ENCODE data around the gene LSM2. TPM values are rescaled to one million over a fixed set of nuclear protein-coding genes. Genes with fewer than 3 reads are reported as not detected.

The LSM2 gene
- total and polyA plus RNA-seq, 9 of the 15 experiments (the other 6 are each of a cell fraction or from before 2014, with no cell fraction given), result 154 to 407 (median 223) TPM

- POLR2A ChIA-PET, result interaction anchor here (0.6 to 6.6 kb wide), 12 partner anchors 8 to 161 kb away, joined by 3 to 85 read pairs (median 7); partner anchors contain the start of genes CLIC1, DDAH2 and MSH5
- FAIRE-seq, result no peak
- TF ChIP-seq ZC3H4 (CRISPR knock-in tag; IDR thresholded peaks at IDR 0.05; ENCODE audit: borderline replicate concordance) (peak; percentile 38; the same call in 1 of the 2 replicates), OTX1 (CRISPR knock-in tag; IDR thresholded peaks at IDR 0.05) (0 out of 2 replicates have a peak, but pooled peaks have one; percentile 36), IRF2 (CRISPR knock-in tag; IDR thresholded peaks at IDR 0.05) (0 out of 2 replicates have a peak, but pooled peaks have one; percentile 12), KDM1A (IDR thresholded peaks at IDR 0.05) (no peak), KHSRP (IDR thresholded peaks at IDR 0.05) (no peak), POLR2B (IDR thresholded peaks at IDR 0.05; ENCODE audit: low read depth, partially characterized antibody) (peak; percentile 35)
- TF ChIP-seq, protein P1, sequence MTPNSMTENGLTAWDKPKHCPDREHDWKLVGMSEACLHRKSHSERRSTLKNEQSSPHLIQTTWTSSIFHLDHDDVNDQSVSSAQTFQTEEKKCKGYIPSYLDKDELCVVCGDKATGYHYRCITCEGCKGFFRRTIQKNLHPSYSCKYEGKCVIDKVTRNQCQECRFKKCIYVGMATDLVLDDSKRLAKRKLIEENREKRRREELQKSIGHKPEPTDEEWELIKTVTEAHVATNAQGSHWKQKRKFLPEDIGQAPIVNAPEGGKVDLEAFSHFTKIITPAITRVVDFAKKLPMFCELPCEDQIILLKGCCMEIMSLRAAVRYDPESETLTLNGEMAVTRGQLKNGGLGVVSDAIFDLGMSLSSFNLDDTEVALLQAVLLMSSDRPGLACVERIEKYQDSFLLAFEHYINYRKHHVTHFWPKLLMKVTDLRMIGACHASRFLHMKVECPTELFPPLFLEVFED (CRISPR knock-in tag; conservative IDR thresholded peaks at IDR 0.05), result peak; percentile 78; the same call in 1 of the 2 replicates
- TF ChIP-seq, protein P2, sequence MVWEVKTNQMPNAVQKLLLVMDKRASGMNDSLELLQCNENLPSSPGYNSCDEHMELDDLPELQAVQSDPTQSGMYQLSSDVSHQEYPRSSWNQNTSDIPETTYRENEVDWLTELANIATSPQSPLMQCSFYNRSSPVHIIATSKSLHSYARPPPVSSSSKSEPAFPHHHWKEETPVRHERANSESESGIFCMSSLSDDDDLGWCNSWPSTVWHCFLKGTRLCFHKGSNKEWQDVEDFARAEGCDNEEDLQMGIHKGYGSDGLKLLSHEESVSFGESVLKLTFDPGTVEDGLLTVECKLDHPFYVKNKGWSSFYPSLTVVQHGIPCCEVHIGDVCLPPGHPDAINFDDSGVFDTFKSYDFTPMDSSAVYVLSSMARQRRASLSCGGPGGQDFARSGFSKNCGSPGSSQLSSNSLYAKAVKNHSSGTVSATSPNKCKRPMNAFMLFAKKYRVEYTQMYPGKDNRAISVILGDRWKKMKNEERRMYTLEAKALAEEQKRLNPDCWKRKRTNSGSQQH (CRISPR knock-in tag; IDR thresholded peaks at IDR 0.05), result peak; percentile 68; the same call in 1 of the 2 replicates
- TF ChIP-seq, protein P3, sequence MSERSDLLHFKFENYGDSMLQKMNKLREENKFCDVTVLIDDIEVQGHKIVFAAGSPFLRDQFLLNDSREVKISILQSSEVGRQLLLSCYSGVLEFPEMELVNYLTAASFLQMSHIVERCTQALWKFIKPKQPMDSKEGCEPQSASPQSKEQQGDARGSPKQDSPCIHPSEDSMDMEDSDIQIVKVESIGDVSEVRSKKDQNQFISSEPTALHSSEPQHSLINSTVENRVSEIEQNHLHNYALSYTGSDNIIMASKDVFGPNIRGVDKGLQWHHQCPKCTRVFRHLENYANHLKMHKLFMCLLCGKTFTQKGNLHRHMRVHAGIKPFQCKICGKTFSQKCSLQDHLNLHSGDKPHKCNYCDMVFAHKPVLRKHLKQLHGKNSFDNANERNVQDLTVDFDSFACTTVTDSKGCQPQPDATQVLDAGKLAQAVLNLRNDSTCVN (CRISPR knock-in tag; IDR thresholded peaks at IDR 0.05), result 0 out of 2 replicates have a peak, but pooled peaks have one; percentile 77
These were observed 48.5 kb downstream of the LSM2 start for GRCh38 chr6:31758281-31758680.

More at GRCh38 chr6:31758281-31758680, 48.5 kb downstream of the LSM2 start:
- H3K36me3 ChIP-seq (ENCODE audit: control insufficient read depth, insufficient read depth, low read length), result peaks cover 52% of the 10 kb centered on the region
- DNase-seq (ENCODE audit: extremely low read depth in 1 of 4, low spot score in 3 of 4) (no peak), ATAC-seq (no peak)
- no TSS peak for BruUV-seq (replicated peaks)
- WGBS (ENCODE audit: insufficient coverage, low coverage, missing lambda C conversion rate), result 63% methylated on average over 2 of the region's 2 CpGs
- H3K79me2 ChIP-seq (ENCODE audit: control insufficient read depth, insufficient read depth, low read length), result no peaks in the 10 kb centered on the region
- H3K27ac ChIP-seq (ENCODE audit: extremely low read depth, low read depth, low read length), result no peak overlapping the region
- in situ Hi-C loops (cut with MboI) (no loop called here), intact Hi-C loops (cut with micrococcal nuclease) (no loop called here)
- no peaks in the 10 kb centered on the region for H4K20me1 ChIP-seq (replicated peaks; ENCODE audit: control insufficient read depth, insufficient read depth, low read length)
- H2AFZ ChIP-seq (ENCODE audit: low read depth, low read length), result no peak overlapping the region
- CTCF ChIA-PET (ENCODE audit: low intra/inter-chr PET ratio), result no interaction called here
- H3K4me1 ChIP-seq (replicated peaks in 1 of 2; ENCODE audit: control insufficient read depth in 2 of 2, insufficient read depth in 2 of 2, low read length in 2 of 2), result peaks cover 0 to 4% of the 10 kb centered on the region in 2 experiments; a peak in 2 of 5 replicates
- no peak overlapping the region for H3K4me2 ChIP-seq (ENCODE audit: insufficient read depth, low read length)
- H3K9ac ChIP-seq (ENCODE audit: insufficient read depth in 1 of 2, low read depth in 2 of 2, low read length in 2 of 2), result peak overlapping the region in 1 of 2 experiments; percentile 69; a peak in 2 of 4 replicates
- H3K9me1 ChIP-seq (ENCODE audit: control insufficient read depth, insufficient read depth, low read length), result no peaks in the 10 kb centered on the region
- no peaks in the 10 kb centered on the region for H3K27me3 ChIP-seq (ENCODE audit: control insufficient read depth in 2 of 2, insufficient read depth in 2 of 2, low read length in 2 of 2)
- no peaks in the 10 kb centered on the region for H3K9me3 ChIP-seq (replicated peaks; ENCODE audit: control insufficient read depth, insufficient read depth, low read depth, low read length)
- no peak overlapping the region for H3K4me3 ChIP-seq
